ENCODE measurements around the gene COL5A1.

COL5A1 gene

DNA sequence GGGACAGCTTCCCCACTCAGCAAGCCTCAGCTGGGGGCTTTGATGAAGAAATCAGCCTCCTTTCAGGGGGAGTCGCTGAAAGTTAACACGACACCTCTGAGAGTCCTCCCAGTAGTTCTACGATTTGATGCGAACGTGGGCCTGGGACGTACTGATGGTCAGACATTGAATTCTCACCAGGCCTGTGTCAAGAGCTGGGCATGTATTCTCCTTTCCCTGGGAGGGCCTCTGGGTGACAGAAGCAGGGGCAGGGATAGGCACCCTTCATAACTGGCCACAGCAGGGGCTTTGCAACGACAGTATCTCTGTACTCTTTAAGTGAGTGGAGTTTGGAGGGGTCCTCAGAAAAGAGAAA is 15.6 kb upstream of the COL5A1 start:
- DNase-seq (ENCODE audit: low spot score) = no peak

DNA sequence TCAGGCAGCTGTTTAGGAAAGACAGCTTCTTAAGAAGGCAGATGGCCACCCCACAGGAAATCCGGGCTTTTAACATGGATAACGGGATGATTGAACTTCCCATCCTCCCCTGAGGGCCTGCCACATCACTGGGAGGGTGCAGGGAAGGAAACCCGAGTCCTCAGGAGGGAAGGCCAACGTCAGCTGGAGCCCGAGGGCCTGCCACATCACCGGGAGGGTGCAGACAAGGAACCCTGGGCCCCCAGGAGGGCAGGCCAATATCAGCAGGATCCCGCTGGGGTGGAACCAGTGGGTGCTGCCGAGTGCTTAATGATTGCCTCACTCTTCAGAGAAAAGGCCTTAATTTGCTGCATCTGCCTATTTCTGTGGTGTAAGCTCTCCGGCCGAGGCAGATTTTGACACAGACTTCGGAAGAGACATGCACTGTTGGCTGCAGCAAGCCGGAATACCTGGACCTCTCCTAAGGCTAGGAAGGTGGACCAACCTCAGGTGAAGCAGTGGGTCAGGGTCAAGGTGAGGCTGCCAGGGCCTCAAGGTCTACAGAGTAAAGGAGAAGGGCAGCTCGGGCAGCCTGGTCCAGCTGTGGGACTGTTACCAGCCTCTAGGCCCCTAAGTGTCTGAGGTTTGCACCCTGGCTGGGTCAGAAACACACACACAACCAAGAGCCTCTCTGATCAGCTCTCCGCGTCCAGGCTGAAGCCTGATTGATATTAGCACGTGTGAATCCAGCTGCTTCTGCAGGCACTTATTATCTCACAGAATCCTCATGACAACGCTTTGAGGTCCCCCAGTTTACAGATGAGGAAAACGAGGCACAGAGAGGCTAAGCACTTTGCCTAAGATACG is 14.8 kb upstream of the COL5A1 start:
- no peak for DNase-seq (ENCODE audit: low spot score)

DNA sequence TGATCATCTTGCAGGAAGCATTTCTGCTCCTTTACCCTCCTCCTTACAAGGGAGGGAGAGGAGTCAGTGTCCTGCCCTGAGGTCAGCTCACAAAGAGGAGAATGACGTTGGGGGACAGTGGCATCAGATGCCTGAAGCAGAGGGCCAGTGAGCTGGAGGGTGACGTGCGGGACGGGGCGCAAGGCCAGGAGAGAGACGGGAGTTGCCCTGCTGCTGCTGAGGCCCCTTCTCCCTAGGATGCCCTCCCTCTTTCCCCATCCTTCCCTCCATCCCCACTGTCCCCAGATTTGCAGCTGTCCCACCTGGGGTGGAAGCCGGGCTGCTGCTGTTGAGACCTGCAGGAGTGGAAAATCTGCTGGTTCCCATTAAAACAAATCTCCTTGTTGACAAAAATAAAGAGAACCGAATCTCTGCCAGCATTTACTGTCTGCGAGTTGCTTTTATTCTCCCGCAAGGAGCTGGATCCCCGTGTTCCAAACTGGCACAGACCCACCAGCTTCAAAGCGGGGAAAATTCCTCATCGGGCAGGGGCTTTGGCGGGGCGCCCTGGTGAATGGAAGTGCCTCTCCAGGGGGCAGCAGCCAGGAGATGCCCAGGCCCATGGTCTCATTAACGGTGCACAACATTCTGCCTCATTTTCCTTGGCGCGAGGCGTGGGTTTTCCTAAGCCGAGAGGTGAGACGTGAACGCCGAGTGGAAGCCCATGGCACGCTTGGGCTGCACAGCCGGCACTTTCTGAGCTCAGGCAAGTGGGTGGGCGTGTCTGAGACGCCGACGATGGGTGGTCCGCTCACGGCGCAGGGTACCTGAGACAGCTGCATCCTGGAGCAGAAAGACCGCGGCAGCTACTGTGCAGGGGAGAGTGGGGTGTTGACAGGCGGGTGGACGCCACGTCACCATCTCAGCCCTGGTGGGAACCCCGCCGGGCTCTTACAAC is 13.9 kb upstream of the COL5A1 start:
- no peak for DNase-seq (ENCODE audit: low spot score)

DNA sequence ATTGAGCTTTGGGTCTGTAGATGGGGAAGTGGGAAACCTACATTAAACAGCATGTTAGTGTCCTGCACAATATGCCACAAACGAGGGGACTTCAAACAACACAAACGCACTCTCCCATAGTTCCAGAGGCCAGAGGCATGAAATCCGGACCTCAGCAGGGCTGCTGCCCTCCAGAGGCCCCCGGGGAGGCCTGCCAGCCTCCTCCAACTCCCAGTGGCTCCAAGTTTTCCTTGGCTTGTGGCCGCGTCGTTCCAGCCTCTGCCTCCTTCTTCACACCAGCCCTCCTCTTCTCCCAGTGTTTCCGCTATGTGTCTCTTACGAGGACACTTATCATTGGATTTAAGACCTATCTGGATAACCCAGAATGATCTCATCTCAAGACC is 13.3 kb upstream of the COL5A1 start:
- no peak for DNase-seq (ENCODE audit: low spot score)

DNA sequence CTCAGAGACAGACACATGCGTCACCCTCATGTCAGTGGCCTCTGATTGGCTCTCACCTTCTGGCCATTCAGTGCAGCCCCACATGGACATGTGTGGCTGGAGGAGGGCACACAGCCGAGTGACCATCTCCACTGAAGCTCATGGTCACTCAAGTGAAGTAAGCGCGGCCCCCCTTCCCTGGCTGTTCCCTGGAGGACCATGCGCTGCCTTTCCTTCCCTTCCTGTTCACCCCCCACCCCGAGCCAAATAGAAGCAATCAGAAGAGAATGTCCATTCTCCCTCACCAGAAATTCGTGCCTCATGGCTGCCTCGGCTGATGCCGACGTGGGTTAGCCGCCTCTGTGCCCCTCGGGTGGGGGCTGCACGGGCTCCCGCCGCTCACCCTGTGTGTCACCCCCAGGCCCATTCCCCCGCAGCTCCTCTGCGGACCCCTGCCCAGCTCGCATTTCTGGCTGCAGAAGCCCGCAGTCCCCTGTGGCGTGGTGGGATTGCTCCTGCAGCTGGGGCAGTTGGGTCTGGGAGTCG is 12.5 kb upstream of the COL5A1 start:
- no peak for DNase-seq (ENCODE audit: low spot score)

DNA sequence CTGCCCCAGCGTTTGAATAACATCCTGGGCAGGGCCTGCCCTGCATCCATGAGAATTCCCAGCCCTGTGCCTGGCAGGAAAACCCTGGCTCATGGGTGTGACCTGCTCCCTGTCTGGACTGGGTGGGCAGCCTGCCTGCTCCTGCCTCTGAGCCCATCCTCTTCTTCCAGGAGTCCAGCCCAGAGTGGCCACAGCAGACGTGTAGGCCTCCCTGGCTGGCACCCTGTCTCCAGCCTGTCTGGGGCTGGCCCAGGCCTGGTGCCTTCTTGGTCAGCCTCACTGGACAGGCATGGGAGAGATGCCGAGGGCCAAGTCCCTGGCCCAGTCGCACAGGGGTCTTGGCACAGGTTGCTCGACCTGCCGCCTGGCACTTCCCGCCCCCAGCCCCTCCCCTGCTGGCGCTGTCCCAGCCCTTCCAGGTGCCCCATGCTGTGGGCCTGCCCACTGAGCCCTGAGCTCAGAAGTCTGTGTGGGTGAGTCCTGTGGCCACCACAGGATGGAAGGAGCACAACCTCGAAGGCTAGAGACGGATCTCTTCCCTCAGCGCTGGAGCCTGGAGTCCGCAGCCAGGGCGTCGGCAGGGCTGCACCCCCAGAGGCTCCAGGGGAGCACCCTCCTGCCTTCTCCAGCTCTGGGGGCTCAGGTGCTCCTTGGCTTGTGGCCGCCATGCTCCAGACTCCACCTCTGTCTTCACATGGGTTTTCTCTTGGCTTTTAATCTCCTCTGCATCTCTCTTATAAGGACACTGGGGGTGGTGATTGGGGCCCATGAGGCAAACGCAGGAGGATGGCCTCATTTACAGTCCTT is 11.8 kb upstream of the COL5A1 start:
- no peak for DNase-seq (ENCODE audit: low spot score)

DNA sequence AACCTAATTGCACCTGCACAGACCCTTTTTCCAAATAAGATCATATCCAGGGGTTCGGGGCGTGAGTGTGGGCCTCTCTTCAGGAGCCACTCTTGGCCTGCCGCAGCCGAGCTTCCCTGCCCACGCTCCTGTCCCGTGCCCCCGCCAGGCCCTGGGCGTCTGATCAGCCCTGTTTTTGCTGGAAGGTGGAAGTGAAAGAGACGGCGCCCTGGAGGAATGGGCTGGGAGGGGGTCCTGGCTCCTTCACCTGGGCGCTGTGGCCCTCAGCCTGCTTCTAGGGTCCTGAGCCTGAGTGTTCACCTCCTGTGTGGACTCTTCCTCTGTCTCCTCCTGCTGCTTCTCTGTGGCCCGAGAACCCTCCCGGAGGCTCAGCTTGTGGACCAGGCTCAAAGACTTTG is 11.2 kb upstream of the COL5A1 start:
- no peak for DNase-seq (ENCODE audit: low spot score)

DNA sequence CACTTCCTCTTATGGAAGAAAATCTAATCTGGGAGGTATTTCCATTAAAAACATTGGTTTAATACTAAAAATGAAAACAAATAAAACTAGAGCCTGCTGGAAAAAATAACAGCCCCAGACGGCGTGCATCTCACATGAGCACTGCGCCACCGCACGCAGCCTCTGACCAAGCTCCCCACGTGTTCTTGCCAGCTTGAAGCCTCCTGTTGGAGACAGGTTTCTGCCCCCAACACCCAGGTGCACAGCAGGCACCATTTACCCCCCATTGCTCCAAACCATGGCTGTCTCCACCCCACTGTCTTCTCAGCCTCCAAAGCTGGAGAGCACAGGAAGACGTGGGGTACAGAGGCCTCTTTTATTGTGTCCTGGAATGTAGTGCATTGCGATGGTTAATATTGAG is 10.7 kb upstream of the COL5A1 start:
- no peak for DNase-seq (ENCODE audit: low spot score)

DNA sequence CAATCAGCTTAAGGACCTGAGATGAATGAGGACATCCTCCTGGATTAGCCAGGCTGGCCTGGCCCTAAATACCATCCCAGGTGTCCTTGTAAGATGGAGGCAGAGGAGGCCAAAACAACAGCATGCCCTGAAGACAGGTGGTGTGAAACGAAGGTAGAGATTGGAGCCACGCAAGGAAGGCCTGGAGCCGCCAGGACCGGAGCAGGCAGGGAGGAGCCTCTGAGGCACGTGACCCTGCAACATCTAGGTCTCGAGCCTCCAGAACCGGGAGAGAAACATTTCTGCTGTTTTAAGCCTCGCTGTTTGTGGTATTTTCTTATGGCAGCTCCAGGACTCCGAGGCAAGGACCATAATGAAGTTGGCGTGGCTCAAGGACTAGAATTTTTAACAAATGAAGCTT is 9.7 kb upstream of the COL5A1 start:
- DNase-seq (ENCODE audit: low spot score) = no peak

DNA sequence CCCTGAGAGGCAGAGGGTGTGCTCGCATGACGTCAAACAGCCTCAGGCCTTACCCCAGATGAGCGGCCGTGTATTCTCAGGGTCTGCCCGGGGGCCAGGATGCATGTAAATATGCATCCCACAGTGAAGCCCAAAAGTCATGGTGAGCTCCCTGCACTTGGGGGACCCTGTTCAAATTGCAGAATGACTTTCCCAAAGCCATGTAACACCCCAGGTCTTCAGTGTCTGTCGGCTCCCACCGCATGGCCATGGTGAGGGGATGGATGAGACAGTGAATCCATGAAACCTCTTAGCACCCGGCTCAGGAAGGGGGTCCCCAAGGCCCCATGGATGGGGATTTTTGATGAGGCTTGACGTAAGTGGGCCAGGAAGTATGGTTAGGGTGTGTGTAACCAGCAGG is 9.3 kb upstream of the COL5A1 start:
- DNase-seq (ENCODE audit: low spot score) = no peak

DNA sequence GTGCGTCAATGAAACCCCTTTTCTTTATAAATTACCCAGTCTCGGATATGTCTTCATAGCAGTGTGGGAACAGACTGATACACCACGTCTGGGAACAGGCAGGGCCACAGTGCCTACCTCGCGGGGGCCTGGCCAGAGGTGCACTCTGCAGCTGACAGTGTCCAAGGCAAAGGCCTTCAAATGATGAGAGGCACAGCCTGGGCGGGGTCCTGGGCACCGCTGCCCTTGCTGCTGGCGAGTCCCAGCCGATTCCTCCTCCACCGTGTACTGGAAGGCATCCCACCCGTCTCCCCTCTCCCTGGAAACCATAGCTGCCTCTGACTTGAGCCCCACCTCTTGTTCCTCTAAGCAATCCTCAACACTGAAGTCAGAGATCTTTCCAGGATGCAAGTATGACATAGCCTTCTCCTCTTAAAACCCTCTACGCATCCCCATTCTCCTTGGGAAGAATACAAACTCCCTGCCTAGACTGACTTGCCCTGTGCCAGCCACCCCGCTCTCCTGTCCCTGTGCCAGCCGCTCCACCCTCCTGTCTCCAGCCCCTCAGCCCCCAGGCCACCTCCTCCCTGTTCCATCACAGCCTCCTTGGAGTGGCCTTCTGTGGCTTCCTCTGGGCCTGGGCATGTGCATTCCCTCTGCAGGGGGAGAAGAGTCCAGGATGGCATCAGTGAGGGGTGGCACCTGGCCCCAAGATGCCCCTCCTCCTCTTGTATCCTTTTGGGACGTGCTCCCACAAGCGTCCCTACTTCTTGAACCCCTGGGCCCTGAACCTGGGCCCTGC is 8.1 kb upstream of the COL5A1 start:
- no peak for DNase-seq (ENCODE audit: low spot score)

DNA sequence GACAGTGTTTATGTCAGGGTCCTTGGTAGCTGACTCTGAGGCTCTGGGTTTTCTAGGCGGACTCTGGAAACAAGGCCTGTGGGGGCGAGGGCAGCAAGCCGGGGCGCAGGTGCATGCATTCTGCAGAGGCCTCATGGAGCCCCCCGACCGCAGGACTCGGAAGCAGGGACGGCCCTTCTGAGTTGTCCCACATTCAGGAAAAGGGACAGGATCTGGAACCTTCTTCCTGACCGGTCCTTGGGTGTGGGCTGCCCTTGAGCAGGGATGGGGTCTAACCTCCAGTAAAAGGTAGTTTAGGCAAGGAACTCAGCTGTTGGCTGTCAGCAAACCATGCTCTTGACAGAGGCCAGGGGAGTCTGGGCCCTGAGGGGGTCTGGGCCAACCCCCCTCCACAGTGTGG is 7.4 kb upstream of the COL5A1 start:
- no peak for DNase-seq (ENCODE audit: low spot score)

DNA sequence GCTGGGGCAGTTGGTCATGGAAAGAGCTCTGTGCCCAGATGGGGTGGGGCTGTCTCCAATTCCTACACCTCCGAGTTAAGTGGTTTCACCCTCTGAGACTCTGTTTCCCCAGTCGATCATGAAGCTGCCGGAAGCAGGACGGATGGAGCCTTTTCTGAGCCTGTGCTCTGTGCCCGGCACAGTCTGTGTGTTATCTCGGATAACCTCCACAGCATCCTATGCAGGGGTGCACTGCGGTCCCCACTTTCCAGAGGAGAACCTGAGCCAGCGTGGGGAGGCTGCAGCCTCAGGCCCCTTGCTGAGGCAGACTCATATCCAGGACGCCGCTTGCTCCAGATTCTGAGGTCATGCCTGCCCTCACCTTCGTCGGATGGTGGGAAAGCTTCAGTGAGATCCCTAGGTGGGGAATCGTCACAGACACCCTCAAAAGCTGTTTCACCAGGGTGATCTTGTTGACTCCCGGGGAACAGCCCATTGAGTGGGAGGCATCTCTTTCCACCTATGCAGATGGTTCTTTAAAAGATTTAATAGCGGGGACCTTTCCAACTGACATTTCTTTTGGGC is 6.9 kb upstream of the COL5A1 start:
- no peak for DNase-seq (ENCODE audit: low spot score)

DNA sequence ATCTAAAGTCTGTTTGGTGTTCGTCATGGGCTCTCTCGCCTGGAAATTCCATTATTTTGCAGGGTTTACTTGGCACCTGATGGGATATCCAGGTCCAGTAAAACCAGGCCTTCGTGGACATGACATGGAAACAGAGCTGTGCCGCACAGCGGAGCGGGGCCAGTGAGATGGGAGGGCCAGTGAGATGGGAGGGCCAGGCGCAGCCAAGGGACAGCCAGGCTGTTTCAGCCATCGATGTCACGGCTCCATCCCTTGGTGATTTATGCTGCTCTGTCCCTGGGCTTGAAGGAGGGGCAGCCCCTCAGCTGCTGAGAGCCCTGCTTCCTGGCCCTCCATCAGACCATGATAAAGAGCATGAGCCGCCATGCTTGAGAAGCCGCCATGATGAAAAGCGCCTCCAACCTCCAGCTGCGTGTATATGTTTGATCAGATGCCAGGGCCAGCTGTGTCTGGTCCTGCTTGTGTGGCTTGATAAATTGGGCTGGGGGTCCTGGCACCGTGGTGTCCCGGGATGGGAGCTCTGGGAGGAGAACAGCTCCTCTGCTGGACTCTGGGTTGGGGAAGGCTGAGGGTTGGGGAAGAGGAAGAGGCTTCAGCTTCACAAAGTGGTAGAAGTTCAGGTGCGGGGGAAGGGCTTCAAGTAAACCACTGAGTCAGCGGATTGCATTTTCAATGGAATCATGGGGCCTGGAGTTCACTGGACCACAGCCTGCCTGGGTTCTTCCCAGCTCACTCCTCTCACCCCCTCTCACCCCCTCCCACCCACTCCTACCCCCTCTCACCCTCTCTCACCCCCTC is 6.1 kb upstream of the COL5A1 start:
- no peak for DNase-seq (ENCODE audit: low spot score)

DNA sequence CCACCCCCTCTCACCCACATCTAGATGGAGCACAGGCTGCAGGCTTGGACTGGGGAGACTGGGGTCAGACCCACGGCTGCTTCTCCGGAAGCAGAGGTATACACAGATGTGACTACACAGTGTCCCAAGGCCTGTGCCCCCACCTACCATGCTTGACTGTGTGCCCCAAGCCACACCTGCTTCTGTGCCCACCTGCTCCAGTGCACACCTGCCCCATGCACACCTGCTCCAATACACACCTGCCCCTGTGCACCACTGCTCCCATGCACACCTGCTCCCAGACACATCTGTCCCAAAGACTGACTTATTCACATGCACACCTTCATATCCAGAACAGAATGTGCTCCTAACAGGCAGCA is 5.5 kb upstream of the COL5A1 start:
- DNase-seq (ENCODE audit: low spot score) = no peak

DNA sequence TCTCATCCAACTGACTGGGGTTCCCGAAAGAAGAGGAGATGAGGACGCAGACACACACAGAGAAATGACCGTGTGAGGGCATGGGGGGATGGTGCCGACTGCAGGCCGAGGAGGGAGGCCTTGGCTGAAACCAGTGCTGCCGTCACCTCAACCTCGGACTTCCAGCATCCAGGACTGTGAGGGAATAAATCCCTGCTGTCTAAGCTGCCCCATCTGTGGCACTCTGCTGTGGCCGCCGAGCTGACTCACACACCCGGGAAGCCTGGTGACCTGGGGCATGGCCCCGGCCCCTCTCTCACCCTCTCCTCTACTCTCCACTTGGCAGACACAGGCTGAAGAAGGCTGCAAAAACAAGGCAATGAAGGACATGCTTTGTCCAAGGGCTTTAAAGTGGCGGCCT is 4.4 kb upstream of the COL5A1 start:
- DNase-seq (ENCODE audit: low spot score) = no peak

DNA sequence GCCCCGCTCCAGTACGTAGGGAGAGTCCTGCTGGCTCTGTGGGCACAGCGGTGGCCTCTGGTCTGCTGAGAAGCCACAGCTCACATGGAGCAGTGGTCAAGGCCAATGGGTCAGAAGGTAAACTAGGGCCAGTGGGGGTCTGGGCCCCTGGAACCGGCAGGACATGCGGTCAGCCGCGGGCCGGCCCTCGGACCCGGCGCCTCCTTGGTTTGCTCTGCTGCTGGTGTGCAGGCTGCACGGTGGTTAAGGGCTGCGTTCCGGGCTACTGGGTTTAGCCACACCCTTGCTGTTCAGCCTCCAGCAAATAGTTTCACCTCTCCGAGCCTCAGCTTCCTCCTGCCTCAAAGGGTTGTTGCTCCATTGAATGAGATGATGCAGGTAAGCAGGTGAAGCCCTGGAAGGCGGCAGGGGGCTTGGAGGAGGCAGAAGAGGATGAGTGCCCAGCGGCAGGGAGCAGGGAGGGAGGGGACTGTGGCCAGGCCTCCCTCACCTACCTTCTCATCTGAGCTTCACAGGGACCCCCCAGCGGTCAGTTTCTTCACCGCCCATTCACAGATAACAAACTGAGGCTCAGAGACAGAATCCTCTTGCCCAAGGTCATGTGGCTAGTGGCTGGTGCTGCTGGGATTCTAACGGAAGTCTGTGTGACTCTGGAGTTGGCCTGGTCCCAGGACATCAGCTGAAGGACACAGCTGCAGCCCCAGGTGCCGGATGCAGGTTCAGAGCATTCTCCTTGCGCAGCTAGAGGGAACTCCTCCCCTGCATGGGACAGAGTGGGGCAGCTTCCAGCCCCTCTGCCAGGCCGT is 3.7 kb upstream of the COL5A1 start:
- DNase-seq (ENCODE audit: low spot score) = no peak

DNA sequence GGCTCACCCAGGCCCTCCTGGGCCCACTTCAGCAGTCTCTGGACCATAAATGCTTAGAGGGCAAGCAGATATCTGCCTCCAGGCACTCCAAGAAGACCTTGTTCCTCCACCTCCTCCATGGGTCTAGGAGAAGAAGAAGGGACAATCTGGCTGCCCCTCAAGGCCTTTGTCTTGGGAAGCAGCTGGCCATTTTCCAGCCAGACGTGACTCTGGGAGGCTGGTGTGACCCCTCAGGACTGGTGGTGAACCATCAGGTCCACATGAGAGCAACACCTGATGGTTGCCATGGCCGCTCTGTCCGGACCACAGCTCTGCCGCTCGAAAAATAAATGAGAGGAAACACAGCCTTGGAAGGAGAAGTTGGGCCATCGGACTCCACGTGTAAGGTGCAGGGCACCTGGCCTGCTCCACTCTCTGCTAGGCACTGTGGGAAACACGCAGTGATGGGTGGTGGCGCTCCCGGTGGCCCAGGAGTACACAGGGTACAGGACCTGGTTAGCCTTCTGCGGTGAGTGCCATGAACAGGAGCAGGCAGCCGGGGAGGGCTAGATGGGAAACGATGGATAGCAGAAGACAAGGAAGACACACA is 3.0 kb upstream of the COL5A1 start:
- DNase-seq (ENCODE audit: low spot score) = no peak

DNA sequence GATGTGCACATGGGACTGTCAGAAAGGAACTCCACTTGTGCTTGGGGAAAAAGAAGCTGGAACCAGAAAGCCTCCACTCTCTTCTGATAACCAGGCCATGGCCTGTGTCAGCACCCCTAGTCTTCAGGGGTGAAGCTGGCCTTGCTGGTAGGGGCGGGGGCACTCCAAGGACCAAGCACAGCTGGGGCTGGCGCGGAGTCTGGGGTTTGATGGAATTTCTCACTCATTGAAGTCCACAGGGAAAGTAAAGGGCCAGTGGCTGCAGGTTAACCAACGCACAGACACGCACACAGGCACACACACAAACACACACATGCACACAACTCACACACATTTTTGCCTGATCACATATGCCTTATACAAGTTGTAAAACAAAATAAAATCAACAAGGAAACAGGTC is 1.6 kb upstream of the COL5A1 start:
- no peak for DNase-seq (ENCODE audit: low spot score)

Data from D341Med (cell line).